ENCODE data around the gene KCNH3. TPM values are rescaled to one million over a fixed set of nuclear protein-coding genes. Genes with fewer than 3 reads are reported as not detected.

The KCNH3 gene
- total and polyA plus RNA-seq, 4 donors = 0.07 to 0.24 (median 0.19) TPM; not detected in 1

DNA sequence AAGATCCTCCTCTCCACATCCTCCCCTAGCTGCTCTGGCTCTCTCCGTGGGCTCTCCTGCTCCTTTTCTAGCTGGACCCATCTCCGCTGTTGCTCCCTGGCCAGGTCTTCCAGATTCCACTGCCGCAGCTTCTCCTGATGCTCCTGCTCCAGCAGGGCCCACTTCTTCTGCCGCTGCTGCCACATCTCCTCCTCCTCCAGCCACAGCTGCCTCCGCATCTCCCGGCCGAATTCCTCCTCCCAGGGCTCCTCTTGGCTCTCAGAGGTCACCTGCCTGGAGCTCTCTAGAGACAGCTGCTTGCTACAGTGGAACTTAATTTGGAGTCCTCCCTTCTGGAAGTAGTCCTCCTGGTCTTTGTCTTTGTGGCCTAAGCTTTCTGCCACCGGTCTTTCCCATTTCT lies 61.1 kb downstream of the KCNH3 start (continued):
- TF ChIP-seq, protein P1, sequence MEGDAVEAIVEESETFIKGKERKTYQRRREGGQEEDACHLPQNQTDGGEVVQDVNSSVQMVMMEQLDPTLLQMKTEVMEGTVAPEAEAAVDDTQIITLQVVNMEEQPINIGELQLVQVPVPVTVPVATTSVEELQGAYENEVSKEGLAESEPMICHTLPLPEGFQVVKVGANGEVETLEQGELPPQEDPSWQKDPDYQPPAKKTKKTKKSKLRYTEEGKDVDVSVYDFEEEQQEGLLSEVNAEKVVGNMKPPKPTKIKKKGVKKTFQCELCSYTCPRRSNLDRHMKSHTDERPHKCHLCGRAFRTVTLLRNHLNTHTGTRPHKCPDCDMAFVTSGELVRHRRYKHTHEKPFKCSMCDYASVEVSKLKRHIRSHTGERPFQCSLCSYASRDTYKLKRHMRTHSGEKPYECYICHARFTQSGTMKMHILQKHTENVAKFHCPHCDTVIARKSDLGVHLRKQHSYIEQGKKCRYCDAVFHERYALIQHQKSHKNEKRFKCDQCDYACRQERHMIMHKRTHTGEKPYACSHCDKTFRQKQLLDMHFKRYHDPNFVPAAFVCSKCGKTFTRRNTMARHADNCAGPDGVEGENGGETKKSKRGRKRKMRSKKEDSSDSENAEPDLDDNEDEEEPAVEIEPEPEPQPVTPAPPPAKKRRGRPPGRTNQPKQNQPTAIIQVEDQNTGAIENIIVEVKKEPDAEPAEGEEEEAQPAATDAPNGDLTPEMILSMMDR (IDR thresholded peaks at IDR 0.05; ENCODE audit: low read depth, low read length, missing input control) = no peak
- no peak for TF ChIP-seq GABPA (IDR thresholded peaks at IDR 0.05 in 1 of 2, conservative IDR thresholded peaks at IDR 0.05 in 1 of 2)
- TF ChIP-seq, protein P2, sequence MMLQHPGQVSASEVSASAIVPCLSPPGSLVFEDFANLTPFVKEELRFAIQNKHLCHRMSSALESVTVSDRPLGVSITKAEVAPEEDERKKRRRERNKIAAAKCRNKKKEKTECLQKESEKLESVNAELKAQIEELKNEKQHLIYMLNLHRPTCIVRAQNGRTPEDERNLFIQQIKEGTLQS (IDR thresholded peaks at IDR 0.05) = no peak
- TF ChIP-seq FOXA1 (IDR thresholded peaks at IDR 0.05) = no peak
- no peak for TF ChIP-seq HNF4A (conservative IDR thresholded peaks at IDR 0.05)
- no peak for TF ChIP-seq YY1 (IDR thresholded peaks at IDR 0.05)
- no peak for TF ChIP-seq TAF1 (conservative IDR thresholded peaks at IDR 0.05)
- TF ChIP-seq, protein P3, sequence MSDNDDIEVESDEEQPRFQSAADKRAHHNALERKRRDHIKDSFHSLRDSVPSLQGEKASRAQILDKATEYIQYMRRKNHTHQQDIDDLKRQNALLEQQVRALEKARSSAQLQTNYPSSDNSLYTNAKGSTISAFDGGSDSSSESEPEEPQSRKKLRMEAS (IDR thresholded peaks at IDR 0.05) = no peak
- no peak for TF ChIP-seq EGR1 (IDR thresholded peaks at IDR 0.05; ENCODE audit: low read depth in 2 of 2)

DNA sequence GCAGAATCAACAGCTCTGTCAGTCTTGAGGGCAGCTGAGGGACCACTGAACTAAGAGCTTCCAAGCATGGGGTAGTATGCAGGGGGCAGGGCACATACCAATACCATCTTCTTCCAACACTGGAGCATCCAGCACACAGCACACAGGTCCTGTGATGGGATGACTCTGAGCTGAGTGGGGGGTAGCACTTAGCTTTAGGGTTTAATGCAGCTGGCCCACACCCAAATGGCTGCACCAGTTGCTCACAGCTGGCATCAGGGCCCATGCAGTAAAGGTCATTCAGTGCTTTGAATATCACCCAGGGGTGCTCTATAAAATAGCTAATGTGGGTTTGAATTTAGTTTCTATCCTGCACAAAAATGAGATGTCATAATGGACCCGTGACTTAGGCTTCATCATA lies 64.9 kb downstream of the KCNH3 start:
- no peaks in the 10 kb centered on the region for H3K9me3 ChIP-seq (ENCODE audit: control insufficient read depth in 4 of 4, low read length in 3 of 4)
- 97% methylated on average over 1 of the region's 1 CpG for WGBS
- no peak for DNase-seq (ENCODE audit: low spot score)
- no peaks in the 10 kb centered on the region for H3K4me1 ChIP-seq (ENCODE audit: control insufficient read depth in 4 of 4, insufficient read depth in 4 of 4, low read length in 3 of 4)
- H3K9ac ChIP-seq (ENCODE audit: low read depth in 1 of 2, low read length in 2 of 2) = no peak overlapping the region
- no peak for TF ChIP-seq YY1 (IDR thresholded peaks at IDR 0.05)
- no peak for TF ChIP-seq FOXA1 (IDR thresholded peaks at IDR 0.05)
- TF ChIP-seq GABPA (IDR thresholded peaks at IDR 0.05 in 1 of 2, conservative IDR thresholded peaks at IDR 0.05 in 1 of 2) = no peak
- no peak for TF ChIP-seq RAD21 (IDR thresholded peaks at IDR 0.05)
- no peak for TF ChIP-seq HNF4A (conservative IDR thresholded peaks at IDR 0.05)
- TF ChIP-seq, protein P3 (IDR thresholded peaks at IDR 0.05) = no peak
- no peak overlapping the region for H3K4me3 ChIP-seq (ENCODE audit: low read depth in 1 of 3, low read length in 3 of 3)
- H3K36me3 ChIP-seq (ENCODE audit: control insufficient read depth in 4 of 4, insufficient read depth in 3 of 4, low read depth in 1 of 4, low read length in 3 of 4) = peaks cover 0 to 5% (median 0%) of the 10 kb centered on the region in 4 donors
- H3K27me3 ChIP-seq (ENCODE audit: control insufficient read depth in 4 of 4, insufficient read depth in 4 of 4, low read length in 3 of 4) = no peaks in the 10 kb centered on the region
- H3K27ac ChIP-seq (ENCODE audit: low read depth in 1 of 2, low read length in 2 of 2) = no peak overlapping the region

DNA sequence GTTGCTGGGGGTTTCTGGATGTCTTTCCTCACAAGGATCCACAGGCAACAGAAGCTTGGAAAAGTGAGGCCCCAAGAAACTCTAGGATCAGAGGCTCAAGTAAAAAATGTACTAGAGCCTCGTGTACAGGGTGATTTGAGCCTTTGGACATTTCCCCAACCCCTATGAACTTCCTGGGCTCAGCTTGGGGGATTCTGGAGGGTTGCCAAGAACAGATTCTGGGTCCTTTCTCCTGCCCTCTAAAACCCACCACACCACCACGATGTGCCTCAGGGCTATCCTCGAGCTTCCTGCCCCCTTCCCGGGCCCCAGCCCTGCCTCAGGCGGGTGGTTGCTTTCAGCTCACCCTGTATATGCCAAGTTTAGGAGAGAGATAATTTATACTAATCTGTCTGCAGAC lies 66.0 kb downstream of the KCNH3 start:
- Histone ChIP-seq H3K36me3 (ENCODE audit: control insufficient read depth in 4 of 4, insufficient read depth in 3 of 4, low read depth in 1 of 4, low read length in 3 of 4) (peaks cover 0 to 5% (median 0%) of the 10 kb centered on the region in 4 donors), H3K4me1 (ENCODE audit: control insufficient read depth in 4 of 4, insufficient read depth in 4 of 4, low read length in 3 of 4) (no peaks in the 10 kb centered on the region), H3K4me3 (ENCODE audit: low read depth in 1 of 3, low read length in 3 of 3) (no peak overlapping the region), H3K9ac (ENCODE audit: low read depth in 1 of 2, low read length in 2 of 2) (no peak overlapping the region), H3K27ac (ENCODE audit: low read depth in 1 of 2, low read length in 2 of 2) (no peak overlapping the region), H3K9me3 (ENCODE audit: control insufficient read depth in 4 of 4, low read length in 3 of 4) (no peaks in the 10 kb centered on the region), H3K27me3 (ENCODE audit: control insufficient read depth in 4 of 4, insufficient read depth in 4 of 4, low read length in 3 of 4) (no peaks in the 10 kb centered on the region)
- TF ChIP-seq HNF4G (IDR thresholded peaks at IDR 0.05) (no peak), GABPA (IDR thresholded peaks at IDR 0.05 in 1 of 2, conservative IDR thresholded peaks at IDR 0.05 in 1 of 2) (no peak), JUND (IDR thresholded peaks at IDR 0.05) (no peak), HNF4A (conservative IDR thresholded peaks at IDR 0.05) (no peak), FOXA2 (IDR thresholded peaks at IDR 0.05) (no peak), RXRA (IDR thresholded peaks at IDR 0.05) (no peak), FOXA1 (IDR thresholded peaks at IDR 0.05) (no peak), RAD21 (IDR thresholded peaks at IDR 0.05) (no peak), SP1 (IDR thresholded peaks at IDR 0.05) (no peak), TAF1 (conservative IDR thresholded peaks at IDR 0.05) (no peak), YY1 (IDR thresholded peaks at IDR 0.05) (no peak), EGR1 (IDR thresholded peaks at IDR 0.05; ENCODE audit: low read depth in 2 of 2) (no peak), NR2F2 (IDR thresholded peaks at IDR 0.05) (no peak)
- TF ChIP-seq, protein P4, sequence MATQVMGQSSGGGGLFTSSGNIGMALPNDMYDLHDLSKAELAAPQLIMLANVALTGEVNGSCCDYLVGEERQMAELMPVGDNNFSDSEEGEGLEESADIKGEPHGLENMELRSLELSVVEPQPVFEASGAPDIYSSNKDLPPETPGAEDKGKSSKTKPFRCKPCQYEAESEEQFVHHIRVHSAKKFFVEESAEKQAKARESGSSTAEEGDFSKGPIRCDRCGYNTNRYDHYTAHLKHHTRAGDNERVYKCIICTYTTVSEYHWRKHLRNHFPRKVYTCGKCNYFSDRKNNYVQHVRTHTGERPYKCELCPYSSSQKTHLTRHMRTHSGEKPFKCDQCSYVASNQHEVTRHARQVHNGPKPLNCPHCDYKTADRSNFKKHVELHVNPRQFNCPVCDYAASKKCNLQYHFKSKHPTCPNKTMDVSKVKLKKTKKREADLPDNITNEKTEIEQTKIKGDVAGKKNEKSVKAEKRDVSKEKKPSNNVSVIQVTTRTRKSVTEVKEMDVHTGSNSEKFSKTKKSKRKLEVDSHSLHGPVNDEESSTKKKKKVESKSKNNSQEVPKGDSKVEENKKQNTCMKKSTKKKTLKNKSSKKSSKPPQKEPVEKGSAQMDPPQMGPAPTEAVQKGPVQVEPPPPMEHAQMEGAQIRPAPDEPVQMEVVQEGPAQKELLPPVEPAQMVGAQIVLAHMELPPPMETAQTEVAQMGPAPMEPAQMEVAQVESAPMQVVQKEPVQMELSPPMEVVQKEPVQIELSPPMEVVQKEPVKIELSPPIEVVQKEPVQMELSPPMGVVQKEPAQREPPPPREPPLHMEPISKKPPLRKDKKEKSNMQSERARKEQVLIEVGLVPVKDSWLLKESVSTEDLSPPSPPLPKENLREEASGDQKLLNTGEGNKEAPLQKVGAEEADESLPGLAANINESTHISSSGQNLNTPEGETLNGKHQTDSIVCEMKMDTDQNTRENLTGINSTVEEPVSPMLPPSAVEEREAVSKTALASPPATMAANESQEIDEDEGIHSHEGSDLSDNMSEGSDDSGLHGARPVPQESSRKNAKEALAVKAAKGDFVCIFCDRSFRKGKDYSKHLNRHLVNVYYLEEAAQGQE (IDR thresholded peaks at IDR 0.05) = no peak
- TF ChIP-seq, protein P1 (IDR thresholded peaks at IDR 0.05; ENCODE audit: low read depth, low read length, missing input control) = no peak
- TF ChIP-seq, protein P5, sequence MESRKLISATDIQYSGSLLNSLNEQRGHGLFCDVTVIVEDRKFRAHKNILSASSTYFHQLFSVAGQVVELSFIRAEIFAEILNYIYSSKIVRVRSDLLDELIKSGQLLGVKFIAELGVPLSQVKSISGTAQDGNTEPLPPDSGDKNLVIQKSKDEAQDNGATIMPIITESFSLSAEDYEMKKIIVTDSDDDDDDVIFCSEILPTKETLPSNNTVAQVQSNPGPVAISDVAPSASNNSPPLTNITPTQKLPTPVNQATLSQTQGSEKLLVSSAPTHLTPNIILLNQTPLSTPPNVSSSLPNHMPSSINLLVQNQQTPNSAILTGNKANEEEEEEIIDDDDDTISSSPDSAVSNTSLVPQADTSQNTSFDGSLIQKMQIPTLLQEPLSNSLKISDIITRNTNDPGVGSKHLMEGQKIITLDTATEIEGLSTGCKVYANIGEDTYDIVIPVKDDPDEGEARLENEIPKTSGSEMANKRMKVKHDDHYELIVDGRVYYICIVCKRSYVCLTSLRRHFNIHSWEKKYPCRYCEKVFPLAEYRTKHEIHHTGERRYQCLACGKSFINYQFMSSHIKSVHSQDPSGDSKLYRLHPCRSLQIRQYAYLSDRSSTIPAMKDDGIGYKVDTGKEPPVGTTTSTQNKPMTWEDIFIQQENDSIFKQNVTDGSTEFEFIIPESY (IDR thresholded peaks at IDR 0.05) = no peak
- TF ChIP-seq, protein P3 (IDR thresholded peaks at IDR 0.05) = no peak
- TF ChIP-seq, protein P2 (IDR thresholded peaks at IDR 0.05) = no peak
- DNase-seq (ENCODE audit: low spot score) = no peak
- 69% methylated on average over 5 of the region's 5 CpGs for WGBS
